ENCODE measurements around the gene MAEA.

DNA sequence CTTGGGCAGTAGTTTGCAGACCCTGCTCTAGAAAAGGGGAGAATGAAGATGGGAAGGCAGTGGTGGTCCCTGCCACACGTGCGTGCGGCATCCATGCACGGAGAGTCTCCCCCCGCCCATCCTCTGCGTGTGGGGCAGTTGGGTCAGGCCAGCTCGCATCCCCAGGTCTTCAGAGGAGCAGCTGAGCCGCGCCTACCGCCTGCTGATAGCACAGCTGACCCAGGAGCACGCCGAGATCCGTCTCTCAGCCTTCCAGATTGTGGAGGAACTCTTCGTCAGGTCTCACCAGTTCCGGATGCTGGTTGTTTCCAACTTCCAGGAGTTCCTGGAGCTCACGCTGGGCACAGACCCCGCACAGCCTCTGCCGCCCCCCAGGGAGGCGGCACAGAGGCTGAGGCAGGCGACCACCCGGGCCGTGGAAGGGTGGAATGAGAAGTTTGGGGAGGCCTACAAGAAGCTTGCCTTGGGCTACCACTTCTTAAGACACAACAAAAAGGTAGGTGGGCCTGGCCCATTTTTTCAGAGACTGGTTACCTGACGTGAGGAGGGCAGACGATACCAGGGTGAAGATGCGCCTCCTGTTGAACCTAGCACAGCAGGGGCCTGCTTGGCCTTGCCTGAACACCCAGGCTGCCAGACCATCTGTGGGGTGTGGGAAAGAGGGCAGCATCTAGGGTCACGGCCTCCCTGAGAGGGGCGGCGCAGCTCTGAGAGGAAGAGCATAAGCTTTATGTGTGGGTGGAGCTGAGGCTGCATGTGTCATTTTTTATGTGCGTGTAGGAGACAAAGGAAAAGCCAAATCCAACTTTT lies 59.9 kb downstream of the MAEA start:
- TF ChIP-seq CTCF (IDR thresholded peaks at IDR 0.05) (no peak), EZH2phosphoT487 (IDR thresholded peaks at IDR 0.05) (no peak), EZH2 (IDR thresholded peaks at IDR 0.05) (no peak)
